Stimulated activated CD4-positive, alpha-beta T cell treated with anti-CD3 and anti-CD28 coated beads, Interleukin-4, amount 100 ng/mL, for 24 hours (primary cell): ENCODE data around the gene MAP7D3.
"Not testable (repeated sequence)": the region's sequence is repeated elsewhere in the genome, so short reads cannot be mapped to it uniquely, and the experiment has no call there.

Source experiments
- DNase-seq: peaks from one replicate; pipeline ENCODE4 v3.0.0-alpha.2; 2020

Gene MAP7D3

GRCh38 chrX:136176399-136176825 is 74.8 kb downstream of the MAP7D3 start:
- DNase-seq: no peak

GRCh38 chrX:136171420-136171819 is 79.8 kb downstream of the MAP7D3 start:
- DNase-seq: no peak

- no peak for DNase-seq
Measured at GRCh38 chrX:136170139-136170800, 80.9 kb downstream of the MAP7D3 start.

GRCh38 chrX:136168929-136169735 is 82.1 kb downstream of the MAP7D3 start:
- DNase-seq: no peak

GRCh38 chrX:136167989-136168388 is 83.2 kb downstream of the MAP7D3 start:
- DNase-seq: not testable (repeated sequence)

- DNase-seq: no peak
Measured at GRCh38 chrX:136166221-136166855, 84.9 kb downstream of the MAP7D3 start.

- no peak for DNase-seq
Measured at GRCh38 chrX:136165406-136165805, 85.8 kb downstream of the MAP7D3 start.

- no peak for DNase-seq
Measured at GRCh38 chrX:136163689-136164088, 87.5 kb downstream of the MAP7D3 start.
